SU-DHL-6 (cell line): ENCODE results near the gene FBXW8.

Experiments used
- CTCF ChIP-seq: fragments of 200-600 bp; sonication (generic); IDR thresholded peaks from one replicate; pipeline ENCODE4 v1.5.1; 2017; ENCODE audit warnings: antibody characterized with exemption, mild to moderate bottlenecking, low read length, moderate library complexity; ENCODE audit not compliant: insufficient read depth, poor library complexity, severe bottlenecking
- EZH2phosphoT487 ChIP-seq: fragments of 200-600 bp; sonication (generic), shearing (Covaris generic); conservative IDR thresholded peaks from 2 replicates; pipeline ENCODE4 v1.6.1; 2018; ENCODE audit warnings: mild to moderate bottlenecking, antibody characterized with exemption, low read length, moderate library complexity, mixed read lengths

- TF ChIP-seq CTCF (no peak), EZH2phosphoT487 (no peak)
Measured at GRCh38 chr12:117069926-117070900, 159.5 kb downstream of the FBXW8 start.
